Gastroesophageal sphincter (tissue), 4 donors: ENCODE measurements around the gene CBX7. TPM values are rescaled to one million over a fixed set of nuclear protein-coding genes. Genes with fewer than 3 reads are reported as not detected.

Experiments used
- ATAC-seq: fragments of 150-250 bp; one replicate; pipeline ENCODE4 v1.9.1; 2016; ENCODE audit warnings: mild to moderate bottlenecking, moderate library complexity
- H3K27ac ChIP-seq, 4 donors: fragments of 200-600 bp; sonication (generic) in 3 of 4; 1 replicate in 3 of 4; 2 replicates in 1 of 4; pipeline ENCODE4 v1.5.1; 2016 to 2019
- H3K27me3 ChIP-seq: fragments of 200-600 bp; sonication (generic); one replicate; pipeline ENCODE4 v1.5.1; 2019
- H3K36me3 ChIP-seq, 2 donors: fragments of 200-600 bp; sonication (generic); one replicate each; pipeline ENCODE4 v1.5.1; 2019; ENCODE audit warnings: control low read depth in 1 of 2
- H3K4me1 ChIP-seq, 3 donors: fragments of 200-600 bp; sonication (generic); 1 replicate in 2 of 3; 2 replicates in 1 of 3; pipeline ENCODE4 v1.5.1; 2016 to 2019; ENCODE audit warnings: control low read depth in 2 of 3
- H3K4me3 ChIP-seq, 2 donors: fragments of 200-600 bp; sonication (generic); one replicate each; pipeline ENCODE4 v1.5.1; 2019; ENCODE audit warnings: mild to moderate bottlenecking in 1 of 2, moderate library complexity in 1 of 2
- H3K9me3 ChIP-seq, 3 donors: fragments of 200-600 bp; sonication (generic); one replicate each; pipeline ENCODE4 v1.5.1; 2017 to 2019; ENCODE audit warnings: control low read depth in 2 of 3
- CTCF ChIP-seq, 4 experiments: fragments of 200-600 bp in 2 of 4; fragments of 450-650 bp in 2 of 4; sonication (generic) in 1 of 4; IDR thresholded peaks; one replicate each; pipeline ENCODE4 v1.5.1; 2017 to 2019; ENCODE audit warnings: antibody characterized with exemption in 4 of 4, mild to moderate bottlenecking in 2 of 4, moderate library complexity in 2 of 4
- EP300 ChIP-seq: sonication (generic); formaldehyde crosslinking; IDR thresholded peaks from one replicate; pipeline ENCODE4 v1.6.1; 2017; ENCODE audit warnings: antibody characterized with exemption, mild to moderate bottlenecking
- POLR2A ChIP-seq, 2 donors: fragments of 450-650 bp; IDR thresholded peaks; one replicate each; pipeline ENCODE4 v1.6.1; 2017; ENCODE audit warnings: antibody characterized with exemption in 2 of 2, mild to moderate bottlenecking in 2 of 2, moderate library complexity in 1 of 2
- POLR2AphosphoS5 ChIP-seq: sonication (generic); formaldehyde crosslinking; IDR thresholded peaks from one replicate; pipeline ENCODE4 v1.6.1; 2017; ENCODE audit warnings: antibody characterized with exemption
- WGBS, 2 donors: methylation state at CpG; one replicate each; pipeline ENCODE4 v1.1.5; 2018; ENCODE audit warnings: low coverage in 1 of 2; 5-methylcytosine and 5-hydroxymethylcytosine counted together
- total RNA-seq, 4 donors: library from RNA; depleted of rRNA; stranded (reverse); fragments of >200 nt; gene quantifications; one replicate each; pipeline ENCODE4 v1.1.0, GENCODE V29; 2016

Gene CBX7
- total RNA-seq, 4 donors from 2014 or later, result 102 to 223 (median 171) TPM

DNA sequence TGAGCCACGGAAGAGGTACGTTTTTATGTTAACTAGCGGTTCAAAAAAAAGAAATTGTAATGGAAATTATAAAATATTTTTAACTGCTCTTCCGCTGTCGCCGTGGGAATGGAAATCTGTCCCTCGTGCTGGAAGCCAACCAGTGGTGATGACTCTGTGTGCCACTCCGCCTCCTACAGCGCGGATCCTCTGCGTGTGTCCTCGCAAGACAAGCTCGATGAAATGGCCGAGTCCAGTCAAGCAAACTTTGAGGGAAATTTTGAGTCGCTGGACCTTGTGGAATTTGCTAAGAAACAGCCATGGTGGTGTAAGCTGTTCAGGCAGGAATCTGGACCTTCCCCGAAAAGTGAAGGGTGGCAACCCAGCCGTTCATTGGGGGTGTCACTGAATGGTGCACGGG lies 2.9 kb upstream of the CBX7 start:
- Histone ChIP-seq H3K9me3 (no peaks in the 10 kb centered on the region), H3K27me3 (no peaks in the 10 kb centered on the region), H3K4me1 (peaks cover 0 to 25% (median 8%) of the 10 kb centered on the region in 3 donors), H3K27ac (no peak overlapping the region), H3K4me3 (no peak overlapping the region), H3K36me3 (no peaks in the 10 kb centered on the region)
- 84 to 94% methylated on average over 6 to 13 of the region's 18 CpGs for WGBS, 2 donors
- no peak for TF ChIP-seq CTCF (IDR thresholded peaks at IDR 0.05)
- TF ChIP-seq POLR2AphosphoS5, result no peak
- no peak for TF ChIP-seq EP300
- no peak for TF ChIP-seq POLR2A (IDR thresholded peaks at IDR 0.05)
- ATAC-seq, result no peak

DNA sequence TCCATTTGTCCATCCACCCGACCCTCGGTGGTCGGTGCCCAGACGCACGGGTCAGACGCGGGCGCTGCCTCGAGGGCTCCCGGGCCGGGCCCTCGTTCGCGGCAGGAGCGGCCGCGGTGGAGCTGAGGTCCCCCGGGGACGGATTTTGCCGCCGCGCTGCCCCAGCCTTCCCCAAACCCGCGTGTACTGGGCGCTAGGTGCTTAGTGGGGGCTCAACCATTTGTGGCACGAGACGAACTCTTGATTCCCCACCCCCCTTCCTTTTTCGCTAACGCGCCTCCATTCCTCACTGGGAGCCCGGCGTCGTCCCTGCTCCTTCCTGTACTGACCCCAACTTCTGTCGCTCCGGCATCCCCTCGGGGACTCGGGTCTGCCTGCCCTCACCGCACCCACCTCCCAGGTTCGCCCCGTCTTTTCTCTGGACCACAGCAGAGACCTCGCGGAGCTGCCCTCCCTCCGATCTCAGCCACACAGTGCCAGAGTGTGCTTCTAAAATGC lies 789 bp upstream of the CBX7 start:
- Histone ChIP-seq H3K27me3 (no peaks in the 10 kb centered on the region), H3K27ac (peak overlapping the region; percentile 76 to 99 (median 96)), H3K4me1 (peaks cover 0 to 46% (median 21%) of the 10 kb centered on the region in 3 donors), H3K4me3 (peak overlapping the region; percentile 44 to 75), H3K36me3 (peaks cover 0 to 16% of the 10 kb centered on the region in 2 donors), H3K9me3 (no peaks in the 10 kb centered on the region)
- 0 to 3% methylated on average over 8 to 15 of the region's 43 CpGs for whole genome bisulfite sequencing, 2 donors
- TF ChIP-seq EP300 (no peak), CTCF (IDR thresholded peaks at IDR 0.05) (no peak), POLR2A (IDR thresholded peaks at IDR 0.05) (no peak), POLR2AphosphoS5 (no peak)
- peak; percentile 4 for ATAC-seq

DNA sequence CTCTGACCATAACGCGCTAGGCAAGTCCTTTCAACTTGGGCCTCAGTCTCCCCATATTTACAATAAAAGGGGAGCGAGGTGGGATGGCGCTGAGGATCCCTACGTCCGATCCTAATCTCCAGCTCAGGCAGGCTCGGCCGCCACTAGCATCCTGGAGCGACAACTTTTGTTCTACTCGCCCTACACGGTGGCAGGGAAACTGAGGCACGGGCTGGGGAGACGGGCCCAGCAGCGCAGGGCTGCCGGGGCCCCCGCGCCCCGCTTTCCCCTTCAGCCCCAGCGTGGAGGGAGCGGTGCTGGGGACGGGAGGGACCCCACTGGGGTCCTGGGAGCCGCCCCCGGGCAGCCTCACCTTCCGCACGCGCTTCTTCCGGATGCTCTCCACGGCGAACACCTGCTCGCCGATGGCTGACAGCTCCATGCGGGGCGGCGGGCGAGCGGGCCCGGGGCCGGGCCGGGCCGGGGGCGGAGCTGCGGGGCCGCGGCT lies 413 bp downstream of the CBX7 start:
- no peak for ATAC-seq
- Histone ChIP-seq H3K9me3 (no peaks in the 10 kb centered on the region), H3K4me1 (peaks cover 0 to 58% (median 30%) of the 10 kb centered on the region in 3 donors), H3K27me3 (no peaks in the 10 kb centered on the region), H3K27ac (peak overlapping the region; percentile 93 to 99 (median 96)), H3K36me3 (peaks cover 0 to 22% of the 10 kb centered on the region in 2 donors), H3K4me3 (peak overlapping the region; percentile 75 to 92)
- TF ChIP-seq EP300, result no peak
- WGBS, 2 donors, result 0% methylated on average over 2 of the region's 44 CpGs; no CpG with 5 or more reads in 1 of the 2 donors

- H3K36me3 ChIP-seq, result peaks cover 0 to 22% of the 10 kb centered on the region in 2 donors
- H3K27me3 ChIP-seq, result no peaks in the 10 kb centered on the region
- H3K4me1 ChIP-seq, result peaks cover 0 to 64% (median 36%) of the 10 kb centered on the region in 3 donors
- H3K9me3 ChIP-seq, result no peaks in the 10 kb centered on the region
- TF ChIP-seq POLR2AphosphoS5 (no peak), CTCF (IDR thresholded peaks at IDR 0.05) (no peak), EP300 (no peak), POLR2A (IDR thresholded peaks at IDR 0.05) (no peak)
- peak overlapping the region; percentile 75 to 92 for H3K4me3 ChIP-seq
- ATAC-seq, result no peak
- WGBS, 2 donors, result 28% methylated on average over 8 of the region's 16 CpGs; no CpG with 5 or more reads in 1 of the 2 donors
- peak overlapping the region; percentile 93 to 99 (median 96) for H3K27ac ChIP-seq
These were observed 1.0 kb downstream of the CBX7 start for GRCh38 chr22:39151329-39151975.

GRCh38 chr22:39150848-39151215 lies 1.6 kb downstream of the CBX7 start:
- Histone ChIP-seq H3K27ac (peak overlapping the region; percentile 93 to 99 (median 96)), H3K9me3 (no peaks in the 10 kb centered on the region), H3K27me3 (no peaks in the 10 kb centered on the region), H3K36me3 (peaks cover 0 to 22% of the 10 kb centered on the region in 2 donors), H3K4me1 (peaks cover 0 to 71% (median 40%) of the 10 kb centered on the region in 3 donors), H3K4me3 (peak overlapping the region in 1 of 2 donors; percentile 75)
- TF ChIP-seq CTCF (IDR thresholded peaks at IDR 0.05), result no peak
- TF ChIP-seq POLR2AphosphoS5, result no peak
- ATAC-seq, result no peak
- 39 to 48% methylated on average over 6 of the region's 6 CpGs for WGBS, 2 donors
